Fibroblast of lung (primary cell): ENCODE results near the gene ZXDC. TPM values are rescaled to one million over a fixed set of nuclear protein-coding genes. Genes with fewer than 3 reads are reported as not detected.

Experiments
- DNase-seq, 2 donors: peaks; one replicate each; pipeline versions ENCODE4 v3.0.0 to v3.0.0-alpha.2; 2010; ENCODE audit warnings: low read depth in 2 of 2
- H2AFZ ChIP-seq: 2 replicates; pipeline ENCODE4 v1.5.1; 2012; ENCODE audit warnings: low read length, control low read depth, inconsistent platforms
- H3K27ac ChIP-seq: 2 replicates; pipeline ENCODE4 v1.5.1; 2011; ENCODE audit warnings: low read length, control low read depth; ENCODE audit not compliant: insufficient read depth
- H3K27me3 ChIP-seq: 2 replicates; pipeline ENCODE4 v1.5.1; 2011; ENCODE audit warnings: mild to moderate bottlenecking, low read length; ENCODE audit not compliant: control insufficient read depth, insufficient read depth
- H3K36me3 ChIP-seq: 2 replicates; pipeline ENCODE4 v1.5.1; 2011; ENCODE audit warnings: low read length; ENCODE audit not compliant: control insufficient read depth, insufficient read depth
- H3K4me1 ChIP-seq: 2 replicates; pipeline ENCODE4 v1.5.1; 2011; ENCODE audit warnings: low read length; ENCODE audit not compliant: control insufficient read depth, insufficient read depth; ENCODE audit errors: extremely low read depth
- H3K4me2 ChIP-seq: 2 replicates; pipeline ENCODE4 v1.5.1; 2011; ENCODE audit warnings: low read length, control low read depth; ENCODE audit not compliant: insufficient read depth; ENCODE audit errors: extremely low read depth
- H3K4me3 ChIP-seq, 4 experiments: fragments of 200-600 bp in 1 of 4; sonication (generic) in 1 of 4; replicated peaks in 1 of 4; 2 replicates each; pipeline ENCODE4 v1.5.1; 2011 to 2016; ENCODE audit warnings: low read length in 4 of 4, low read depth in 3 of 4, mild to moderate bottlenecking in 3 of 4, control low read depth in 2 of 4, inconsistent platforms in 1 of 4, mixed read lengths in 1 of 4; ENCODE audit not compliant: insufficient read depth in 1 of 4; ENCODE audit errors: control extremely low read depth in 1 of 4
- H3K79me2 ChIP-seq: 2 replicates; pipeline ENCODE4 v1.5.1; 2012; ENCODE audit warnings: mild to moderate bottlenecking, low read length, inconsistent platforms; ENCODE audit not compliant: control insufficient read depth, insufficient read depth
- H3K9ac ChIP-seq: 2 replicates; pipeline ENCODE4 v1.5.1; 2011; ENCODE audit warnings: mild to moderate bottlenecking, low read length, control low read depth; ENCODE audit not compliant: insufficient read depth
- H3K9me3 ChIP-seq: 2 replicates; pipeline ENCODE4 v1.5.1; 2012; ENCODE audit warnings: low read depth, low read length; ENCODE audit not compliant: control insufficient read depth, insufficient read depth
- H4K20me1 ChIP-seq: 2 replicates; pipeline ENCODE4 v1.5.1; 2011; ENCODE audit warnings: low read length; ENCODE audit not compliant: control insufficient read depth, insufficient read depth; ENCODE audit errors: extremely low read depth
- CTCF ChIP-seq, 2 donors: IDR thresholded peaks in 1 of 2; conservative IDR thresholded peaks in 1 of 2; 1 replicate in 1 of 2; 2 replicates in 1 of 2; pipeline ENCODE4 v1.5.1; 2011 to 2012; ENCODE audit warnings: low read length in 2 of 2, control low read depth in 1 of 2, inconsistent platforms in 1 of 2, low read depth in 1 of 2, mild to moderate bottlenecking in 1 of 2
- EZH2 ChIP-seq: IDR thresholded peaks from 2 replicates; pipeline ENCODE4 v1.5.1; 2012; ENCODE audit warnings: low read length, control low read depth, mild to moderate bottlenecking; ENCODE audit errors: missing control alignments
- polyA plus RNA-seq, 2 donors: library from polyadenylated mRNA; depleted of rRNA in 1 of 2; stranded (reverse) in 1 of 2; unstranded in 1 of 2; fragments of >200 nt; gene quantifications; 2 replicates each; pipeline ENCODE4 v1.2.1, GENCODE V29; 2011 to 2012; ENCODE audit warnings: missing spikeins in 1 of 2
- total RNA-seq: library from RNA; depleted of rRNA; stranded (reverse); fragments of >200 nt; gene quantifications from 2 replicates; pipeline ENCODE4 v1.2.1, GENCODE V29; 2014

Gene ZXDC
- total and polyA plus RNA-seq, 2 donors (not counting 1 experiment from before 2014, with no cell fraction given): 5.9 to 17.8 TPM

GRCh38 chr3:126414406-126414805 is 61.3 kb downstream of the ZXDC start:
- Histone ChIP-seq H3K27ac (no peak overlapping the region), H3K9me3 (no peaks in the 10 kb centered on the region), H4K20me1 (no peaks in the 10 kb centered on the region), H3K4me1 (no peaks in the 10 kb centered on the region), H3K4me3 (no peak overlapping the region), H3K36me3 (no peaks in the 10 kb centered on the region), H3K4me2 (no peak overlapping the region), H3K27me3 (peaks cover 18% of the 10 kb centered on the region), H2AFZ (no peak overlapping the region), H3K79me2 (no peaks in the 10 kb centered on the region), H3K9ac (no peak overlapping the region)
- no peak for DNase-seq
- TF ChIP-seq CTCF (conservative IDR thresholded peaks at IDR 0.05 in 1 of 2, IDR thresholded peaks at IDR 0.05 in 1 of 2; ENCODE audit: low read depth in 1 of 2, low read length in 2 of 2): no peak
- TF ChIP-seq EZH2: no peak

- Histone ChIP-seq H3K4me1 (no peaks in the 10 kb centered on the region), H2AFZ (no peak overlapping the region), H4K20me1 (no peaks in the 10 kb centered on the region), H3K9ac (no peak overlapping the region), H3K27ac (no peak overlapping the region), H3K27me3 (peaks cover 18% of the 10 kb centered on the region), H3K79me2 (no peaks in the 10 kb centered on the region), H3K4me2 (no peak overlapping the region), H3K4me3 (no peak overlapping the region), H3K36me3 (no peaks in the 10 kb centered on the region), H3K9me3 (no peaks in the 10 kb centered on the region)
- DNase-seq: no peak
- no peak for TF ChIP-seq CTCF (conservative IDR thresholded peaks at IDR 0.05 in 1 of 2, IDR thresholded peaks at IDR 0.05 in 1 of 2; ENCODE audit: low read depth in 1 of 2, low read length in 2 of 2)
These were observed 62.0 kb downstream of the ZXDC start for GRCh38 chr3:126413693-126414080.

GRCh38 chr3:126412841-126413692 is 62.6 kb downstream of the ZXDC start:
- TF ChIP-seq EZH2 (no peak), CTCF (conservative IDR thresholded peaks at IDR 0.05 in 1 of 2, IDR thresholded peaks at IDR 0.05 in 1 of 2; ENCODE audit: low read depth in 1 of 2, low read length in 2 of 2) (no peak)
- Histone ChIP-seq H3K9me3 (no peaks in the 10 kb centered on the region), H3K27me3 (peaks cover 21% of the 10 kb centered on the region), H3K79me2 (no peaks in the 10 kb centered on the region), H3K27ac (no peak overlapping the region), H3K36me3 (no peaks in the 10 kb centered on the region), H2AFZ (no peak overlapping the region), H3K4me1 (no peaks in the 10 kb centered on the region), H3K4me2 (no peak overlapping the region), H3K9ac (no peak overlapping the region), H3K4me3 (no peak overlapping the region), H4K20me1 (no peaks in the 10 kb centered on the region)
- DNase-seq: no peak
